GM12874 (cell line): Measurements from ENCODE around the gene SDHD.

Source experiments
- CTCF ChIP-seq: IDR thresholded peaks from 2 replicates; pipeline ENCODE4 v1.5.1; 2011; ENCODE audit warnings: low read depth, mild to moderate bottlenecking, control low read depth, low read length, moderate library complexity; ENCODE audit not compliant: insufficient read depth

SDHD gene

GRCh38 chr11:112086422-112087191 is at the start of gene SDHD, which contains the start of gene TIMM8B:
Gene SDHD (plus strand): TSS chr11:112086873. CDS start chr11:112086908, 35 bp downstream.
Gene TIMM8B (minus strand): TSS chr11:112086756. CDS start chr11:112086723, 33 bp downstream.
- TF ChIP-seq CTCF: no peak

GRCh38 chr11:112037527-112037926 is 49.1 kb upstream of the SDHD start:
- TF ChIP-seq CTCF: no peak

GRCh38 chr11:112042161-112042960 is 44.3 kb upstream of the SDHD start:
- no peak for TF ChIP-seq CTCF

GRCh38 chr11:112042961-112043304 is 43.7 kb upstream of the SDHD start:
- TF ChIP-seq CTCF: no peak

GRCh38 chr11:112044961-112045360 is 41.7 kb upstream of the SDHD start:
- TF ChIP-seq CTCF: no peak

GRCh38 chr11:112049777-112050176 is 36.9 kb upstream of the SDHD start:
- TF ChIP-seq CTCF: no peak

- TF ChIP-seq CTCF: no peak
These were observed 36.0 kb upstream of the SDHD start for GRCh38 chr11:112050721-112051120.
